AG04449 (cell line): ENCODE data around the gene TRPC1.

Source experiments
- CTCF ChIA-PET: fragments of 350-600 bp; formaldehyde crosslinking; extraction: SDS; loops from one replicate; lab custom pipeline; 2021; ENCODE audit warnings: antibody characterized with exemption; lab: Yijun Ruan, JAX
- POLR2A ChIA-PET: fragments of 400-600, 350-600 bp; formaldehyde crosslinking; extraction: SDS; loops from one replicate; lab custom pipeline; 2020; ENCODE audit warnings: antibody characterized with exemption, inconsistent platforms; lab: Yijun Ruan, JAX
- DNase-seq: peaks from one replicate; pipeline ENCODE4 v3.0.0-alpha.2; 2010; ENCODE audit warnings: low read depth, low spot score
- H3K4me3 ChIP-seq: 2 replicates; pipeline ENCODE4 v1.5.1; 2011; ENCODE audit warnings: low read depth, mild to moderate bottlenecking, control low read depth, low read length
- CTCF ChIP-seq: IDR thresholded peaks from one replicate; pipeline ENCODE4 v1.5.1; 2011; ENCODE audit warnings: mild to moderate bottlenecking, moderate library complexity, low read length, control low read depth, inconsistent platforms; ENCODE audit not compliant: insufficient read depth; ENCODE audit errors: missing control alignments

The TRPC1 gene

GRCh38 chr3:142818651-142819050 is 94.8 kb downstream of the TRPC1 start:
- DNase-seq: no peak
- TF ChIP-seq CTCF: no peak
- ChIA-PET CTCF (interaction anchor here (1.6 to 5.0 kb wide), 2 partner anchors 9 to 10 kb away, joined by 4 to 70 read pairs; no protein-coding TSS in a partner anchor), POLR2A (no interaction called here)
- H3K4me3 ChIP-seq: no peak overlapping the region

GRCh38 chr3:142819179-142819578 is 95.3 kb downstream of the TRPC1 start:
- POLR2A ChIA-PET: no interaction called here
- no peak for TF ChIP-seq CTCF
- H3K4me3 ChIP-seq: no peak overlapping the region
- CTCF ChIA-PET: interaction anchor here (0.8 to 5.0 kb wide), 5 partner anchors 9 to 178 kb away, joined by 3 to 70 read pairs (median 4); no protein-coding TSS in a partner anchor
- DNase-seq: no peak

GRCh38 chr3:142828703-142829305 is 105.0 kb downstream of the TRPC1 start:
- peak; percentile 10 for DNase-seq
- POLR2A ChIA-PET: no interaction called here

GRCh38 chr3:142837526-142837925 is 113.7 kb downstream of the TRPC1 start:
- no peak for TF ChIP-seq CTCF
- CTCF ChIA-PET: interaction anchor here (4.5 to 18.7 kb wide), 2 partner anchors 9 to 157 kb away, joined by 36 to 584 read pairs; partner anchors contain the start of gene U2SURP
- POLR2A ChIA-PET: no interaction called here
- no peak for DNase-seq
- H3K4me3 ChIP-seq: no peak overlapping the region

More at GRCh38 chr3:142828703-142829305, 105.0 kb downstream of the TRPC1 start:
- no peak overlapping the region for H3K4me3 ChIP-seq
- CTCF ChIA-PET: interaction anchor here (0.6 to 18.7 kb wide), 71 partner anchors 9 to 936 kb away, joined by 3 to 584 read pairs (median 5); partner anchors contain the start of genes PAQR9, PLS1, TRPC1 and U2SURP
- peak; percentile 92 for TF ChIP-seq CTCF

GRCh38 chr3:142839831-142840230 is 116.0 kb downstream of the TRPC1 start:
- TF ChIP-seq CTCF: no peak
- CTCF ChIA-PET: interaction anchor here (1.1 to 18.7 kb wide), 3 partner anchors 9 to 155 kb away, joined by 4 to 584 read pairs (median 36); partner anchors contain the start of gene U2SURP

GRCh38 chr3:142844339-142844977 is 120.6 kb downstream of the TRPC1 start:
- POLR2A ChIA-PET: no interaction called here
- no peak overlapping the region for H3K4me3 ChIP-seq
- TF ChIP-seq CTCF: peak; percentile 45
- CTCF ChIA-PET: interaction anchor here (0.8 to 3.6 kb wide), 9 partner anchors 13 to 153 kb away, joined by 3 to 27 read pairs (median 3); no protein-coding TSS in a partner anchor
- DNase-seq: no peak

More at GRCh38 chr3:142839831-142840230, 116.0 kb downstream of the TRPC1 start:
- no peak overlapping the region for H3K4me3 ChIP-seq
- POLR2A ChIA-PET: no interaction called here
- DNase-seq: no peak
